Measurements from ENCODE around the gene RP9. TPM values are rescaled to one million over a fixed set of nuclear protein-coding genes. Genes with fewer than 3 reads are reported as not detected.

RP9 gene
- total RNA-seq, 1 experiment from 2014 or later, result 16.2 TPM

DNA sequence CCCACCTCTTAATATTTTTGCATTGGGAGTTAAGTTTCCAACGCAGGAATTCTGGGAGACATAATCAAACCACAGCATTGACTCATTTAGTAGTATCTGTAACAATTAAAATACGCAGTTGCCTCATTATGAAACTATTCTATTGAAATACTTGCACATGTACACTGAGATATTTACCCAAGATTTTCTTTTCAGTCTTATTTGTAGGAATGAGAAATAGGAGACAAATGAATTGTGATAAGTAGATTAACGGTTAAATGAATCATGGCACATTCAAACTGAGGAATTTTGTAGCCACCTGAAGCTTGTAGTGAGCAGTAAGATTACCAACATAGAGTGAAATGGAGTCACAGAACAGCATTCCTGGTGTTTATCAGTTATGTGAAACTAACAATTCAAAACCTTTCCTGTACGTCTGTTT, 18.1 kb downstream of the RP9 start:
- H2AK5ac ChIP-seq (ENCODE audit: insufficient read length, low read length), result no peak overlapping the region
- H3K4me1 Mint-ChIP-seq, result no peaks in the 10 kb centered on the region
- no peak for DNase-seq
- no CpG with 5 or more reads among the region's 4 CpGs for WGBS (ENCODE audit: extremely low coverage, insufficient read length, low lambda C conversion rate)
- H2BK20ac ChIP-seq (ENCODE audit: low read depth, low read length, poor library complexity, severe bottlenecking), result no peak overlapping the region
- peaks cover 8 to 21% (median 17%) of the 10 kb centered on the region in 3 experiments; a peak in 6 of 7 replicates for H3K36me3 Mint-ChIP-seq (ENCODE audit: insufficient read depth in 1 of 3, low read depth in 3 of 3)
- no peaks in the 10 kb centered on the region for H3K9me3 Mint-ChIP-seq
- H2AFZ ChIP-seq (ENCODE audit: low read length), result no peak overlapping the region
- no peak overlapping the region for H3K27ac Mint-ChIP-seq
- H3T11ph ChIP-seq (ENCODE audit: low read length), result no peak overlapping the region
- no peak overlapping the region for H2BK15ac ChIP-seq (ENCODE audit: low read depth, low read length)
- H2BK120ac ChIP-seq (ENCODE audit: low read depth, low read length, poor library complexity, severe bottlenecking), result no peak overlapping the region
- no peak overlapping the region for H3K4me2 ChIP-seq (ENCODE audit: insufficient read depth, insufficient read length, low read length)
- no peaks in the 10 kb centered on the region for H3K27me3 Mint-ChIP-seq (ENCODE audit: low read depth)
- H3K23me2 ChIP-seq (ENCODE audit: insufficient read length, low read depth, low read length, poor library complexity, severe bottlenecking), result no peaks in the 10 kb centered on the region
- no peak overlapping the region for H4K5ac ChIP-seq (ENCODE audit: insufficient read length, low read depth, low read length)
- H3K23ac ChIP-seq (ENCODE audit: insufficient read length, low read depth, low read length), result no peak overlapping the region
- no peak overlapping the region for H3K4me3 Mint-ChIP-seq
- H3K9ac ChIP-seq (ENCODE audit: extremely low read depth, insufficient read length, low read length), result no peak overlapping the region
- no peak overlapping the region for H2BK5ac ChIP-seq (ENCODE audit: insufficient read length, low read length)
- no peaks in the 10 kb centered on the region for H3K79me1 ChIP-seq (ENCODE audit: insufficient read depth, low read depth, low read length, poor library complexity, severe bottlenecking)
- H2BK12ac ChIP-seq (ENCODE audit: insufficient read length, low read depth, low read length), result no peak overlapping the region
- H4K8ac ChIP-seq (replicated peaks; ENCODE audit: insufficient read length, low read depth, low read length), result no peak overlapping the region
- no peak overlapping the region for H4K91ac ChIP-seq (ENCODE audit: insufficient read length, low read depth, low read length)
- no peak overlapping the region for H3K14ac ChIP-seq (ENCODE audit: insufficient read depth, low read length)
- no peaks in the 10 kb centered on the region for H3K27me3 ChIP-seq (ENCODE audit: insufficient read depth, low read length)
- H3K18ac ChIP-seq (ENCODE audit: insufficient read length, low read depth, low read length), result no peak overlapping the region
- H3K56ac ChIP-seq (ENCODE audit: insufficient read length, low read depth, low read length), result no peak overlapping the region
- TF ChIP-seq, protein P1, sequence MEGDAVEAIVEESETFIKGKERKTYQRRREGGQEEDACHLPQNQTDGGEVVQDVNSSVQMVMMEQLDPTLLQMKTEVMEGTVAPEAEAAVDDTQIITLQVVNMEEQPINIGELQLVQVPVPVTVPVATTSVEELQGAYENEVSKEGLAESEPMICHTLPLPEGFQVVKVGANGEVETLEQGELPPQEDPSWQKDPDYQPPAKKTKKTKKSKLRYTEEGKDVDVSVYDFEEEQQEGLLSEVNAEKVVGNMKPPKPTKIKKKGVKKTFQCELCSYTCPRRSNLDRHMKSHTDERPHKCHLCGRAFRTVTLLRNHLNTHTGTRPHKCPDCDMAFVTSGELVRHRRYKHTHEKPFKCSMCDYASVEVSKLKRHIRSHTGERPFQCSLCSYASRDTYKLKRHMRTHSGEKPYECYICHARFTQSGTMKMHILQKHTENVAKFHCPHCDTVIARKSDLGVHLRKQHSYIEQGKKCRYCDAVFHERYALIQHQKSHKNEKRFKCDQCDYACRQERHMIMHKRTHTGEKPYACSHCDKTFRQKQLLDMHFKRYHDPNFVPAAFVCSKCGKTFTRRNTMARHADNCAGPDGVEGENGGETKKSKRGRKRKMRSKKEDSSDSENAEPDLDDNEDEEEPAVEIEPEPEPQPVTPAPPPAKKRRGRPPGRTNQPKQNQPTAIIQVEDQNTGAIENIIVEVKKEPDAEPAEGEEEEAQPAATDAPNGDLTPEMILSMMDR (conservative IDR thresholded peaks at IDR 0.05), result no peak
- H3K4me1 ChIP-seq (ENCODE audit: insufficient read depth, low read length), result no peaks in the 10 kb centered on the region
- H4K20me1 ChIP-seq (ENCODE audit: control insufficient read depth, insufficient read depth, insufficient read length), result no peaks in the 10 kb centered on the region
- no peak overlapping the region for H3K4ac ChIP-seq (ENCODE audit: low read depth, low read length)
- H3K27ac ChIP-seq (ENCODE audit: insufficient read length, low read depth, low read length), result no peak overlapping the region
- H3K9me3 ChIP-seq (ENCODE audit: control insufficient read depth, low read depth, low read length), result no peaks in the 10 kb centered on the region
- no peaks in the 10 kb centered on the region for H3K79me2 ChIP-seq (ENCODE audit: insufficient read depth, low read length)

All from H9 (cell line).